PC-9 (cell line): ENCODE measurements around the gene LYST. TPM values are rescaled to one million over a fixed set of nuclear protein-coding genes. Genes with fewer than 3 reads are reported as not detected.

Source experiments
- BruUV-seq: library from RNA; stranded (reverse); fragments of 400-500 nt; replicated peaks from 2 replicates; lab custom pipeline; 2021; lab: Mats Ljungman, UMichigan
- CTCF ChIA-PET: fragments of 300-600 bp; sonication (Branson Sonifier 250); formaldehyde crosslinking; loops from one replicate; lab custom pipeline; 2022; ENCODE audit warnings: antibody characterized with exemption; lab: Charles Lee
- POLR2A ChIA-PET: fragments of 300-600 bp; sonication (Branson Sonifier 250); formaldehyde crosslinking; loops from one replicate; lab custom pipeline; 2022; ENCODE audit warnings: antibody characterized with exemption; ENCODE audit not compliant: unreplicated experiment; lab: Charles Lee
- DNase-seq, 2 experiments: peaks; one replicate each; pipeline versions ENCODE4 v3.0.0 to v3.0.0-alpha.2; 2015 to 2022; ENCODE audit warnings: mixed read lengths in 1 of 2
- H2AFZ ChIP-seq: fragments of 200-600 bp; sonication (generic); 2 replicates; pipeline ENCODE4 v1.8.1; 2017; ENCODE audit warnings: antibody characterized with exemption
- H3F3A ChIP-seq: fragments of 200-600 bp; sonication (generic); 2 replicates; pipeline ENCODE4 v1.8.1; 2017; ENCODE audit warnings: antibody characterized with exemption, mild to moderate bottlenecking, low read depth; ENCODE audit not compliant: insufficient read depth
- H3K27ac ChIP-seq: fragments of 200-600 bp; sonication (generic); 2 replicates; pipeline ENCODE4 v1.6.1; 2016; ENCODE audit warnings: mixed run types
- H3K27me3 ChIP-seq: fragments of 200-600 bp; sonication (generic); 2 replicates; pipeline ENCODE4 v1.6.1; 2016; ENCODE audit warnings: low read depth, mixed run types; ENCODE audit not compliant: insufficient read depth
- H3K36me3 ChIP-seq: fragments of 200-600 bp; sonication (generic); 2 replicates; pipeline ENCODE4 v1.6.1; 2016; ENCODE audit warnings: low read depth, mixed run types
- H3K4me1 ChIP-seq: fragments of 200-600 bp; sonication (generic); replicated peaks from 2 replicates; pipeline ENCODE4 v1.6.1; 2016; ENCODE audit warnings: mixed run types; ENCODE audit not compliant: insufficient read depth
- H3K4me2 ChIP-seq: fragments of 200-600 bp; sonication (generic); 2 replicates; pipeline ENCODE4 v1.6.1; 2017; ENCODE audit warnings: mixed run types
- H3K4me3 ChIP-seq: fragments of 200-600 bp; sonication (generic); 2 replicates; pipeline ENCODE4 v1.6.1; 2016; ENCODE audit warnings: mixed run types
- H3K79me2 ChIP-seq: fragments of 200-600 bp; sonication (generic); 2 replicates; pipeline ENCODE4 v1.6.1; 2017; ENCODE audit warnings: low read depth, mixed run types
- H3K9me2 ChIP-seq: fragments of 200-600 bp; sonication (generic); 2 replicates; pipeline ENCODE4 v1.8.1; 2017; ENCODE audit warnings: mild to moderate bottlenecking; ENCODE audit not compliant: insufficient read depth
- H3K9me3 ChIP-seq: fragments of 200-600 bp; sonication (generic); 2 replicates; pipeline ENCODE4 v1.8.1; 2016; ENCODE audit warnings: low read depth; ENCODE audit not compliant: insufficient read depth
- H4K20me1 ChIP-seq: fragments of 200-600 bp; sonication (generic); 2 replicates; pipeline ENCODE4 v1.8.1; 2017; ENCODE audit not compliant: insufficient read depth
- CTCF ChIP-seq: fragments of 200-600 bp; sonication (generic); conservative IDR thresholded peaks from 2 replicates; pipeline ENCODE4 v1.6.1; 2017; ENCODE audit warnings: mixed run types, antibody characterized with exemption, mild to moderate bottlenecking, moderate library complexity
- EZH2 ChIP-seq: fragments of 200-600 bp; sonication (generic); IDR thresholded peaks from 2 replicates; pipeline ENCODE4 v1.8.0; 2017; ENCODE audit warnings: antibody characterized with exemption, low read depth
- intact Hi-C: fragments of 100-400 bp; cut with micrococcal nuclease; formaldehyde crosslinking; loops from one replicate; pipeline ENCODE4 v1.10.0; 2022; ENCODE audit not compliant: unreplicated experiment
- total RNA-seq: library from RNA; stranded (reverse); gene quantifications from 2 replicates; pipeline ENCODE4 v1.2.3, GENCODE V29; 2021

The LYST gene
- total RNA-seq, 1 experiment from 2014 or later: 14.1 TPM

DNA sequence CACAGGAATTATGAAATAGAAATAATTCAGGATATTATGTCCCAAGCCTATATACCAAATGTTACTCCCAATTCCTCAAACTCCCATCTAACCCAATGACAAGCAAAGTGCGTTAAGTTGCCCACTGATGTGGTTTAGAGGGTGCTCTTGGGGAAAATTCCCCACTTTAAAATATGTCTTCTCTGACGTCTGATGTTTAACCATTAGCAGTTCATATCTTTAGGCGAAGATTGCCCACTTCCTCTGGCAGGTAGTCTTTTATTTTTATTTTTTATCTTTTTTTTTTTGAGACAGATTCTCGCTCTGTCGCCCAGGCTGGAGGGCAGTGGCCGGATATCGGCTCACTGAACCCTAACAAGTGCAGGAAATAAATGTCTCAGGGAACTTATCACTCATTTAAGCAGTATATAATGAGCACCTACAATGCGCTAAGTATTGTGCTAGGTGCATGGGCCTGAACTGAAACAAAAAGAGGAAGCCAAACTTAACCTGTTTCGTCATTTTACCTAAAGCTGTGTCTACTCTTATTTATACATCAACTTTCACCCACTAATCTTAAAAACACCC, 1.3 kb upstream of the LYST start:
- no TSS peak for BruUV-seq

GRCh38 chr1:235866913-235867845, 473 bp upstream of the LYST start:
- TSS peak; percentile 91 for BruUV-seq

More for the DNA sequence above, 1.3 kb upstream of the LYST start:
- Histone ChIP-seq H3K4me3 (peak overlapping the region; percentile 88; the same call in 1 of the 2 replicates), H3K27ac (0 out of 2 replicates have a peak overlapping the region, but pooled peaks have one; percentile 6), H3K4me2 (peak overlapping the region; percentile 94), H3K36me3 (no peaks in the 10 kb centered on the region), H3K9me2 (no peaks in the 10 kb centered on the region), H4K20me1 (no peaks in the 10 kb centered on the region), H2AFZ (peak overlapping the region; percentile 95), H3K27me3 (no peaks in the 10 kb centered on the region), H3F3A (peaks cover 8% of the 10 kb centered on the region; the same call in 1 of the 2 replicates), H3K9me3 (no peaks in the 10 kb centered on the region), H3K4me1 (peaks cover 19% of the 10 kb centered on the region), H3K79me2 (peaks cover 19% of the 10 kb centered on the region; the same call in 1 of the 2 replicates)
- TF ChIP-seq EZH2 (no peak), CTCF (no peak)
- intact Hi-C loops: no loop called here
- CTCF ChIA-PET: interaction anchor here (0.6 kb wide), 1 partner anchor 271 kb away, joined by 5 read pairs; no protein-coding TSS in a partner anchor
- POLR2A ChIA-PET: interaction anchor here (0.6 kb wide), 1 partner anchor 104 kb away, joined by 3 read pairs; no protein-coding TSS in a partner anchor
- DNase-seq: no peak

More at GRCh38 chr1:235866913-235867845, 473 bp upstream of the LYST start:
- CTCF ChIA-PET: interaction anchor here (0.6 to 2.6 kb wide), 2 partner anchors 105 to 270 kb away, joined by 5 to 22 read pairs; no protein-coding TSS in a partner anchor
- Histone ChIP-seq H3K4me2 (peak overlapping the region; percentile 94), H4K20me1 (no peaks in the 10 kb centered on the region), H3K36me3 (no peaks in the 10 kb centered on the region), H3K9me3 (no peaks in the 10 kb centered on the region), H3F3A (peaks cover 8% of the 10 kb centered on the region; the same call in 1 of the 2 replicates), H3K4me3 (peak overlapping the region; percentile 88), H3K9me2 (no peaks in the 10 kb centered on the region), H3K27ac (peak overlapping the region; percentile 6; the same call in 1 of the 2 replicates), H2AFZ (peak overlapping the region; percentile 95), H3K4me1 (peaks cover 19% of the 10 kb centered on the region), H3K27me3 (no peaks in the 10 kb centered on the region), H3K79me2 (peaks cover 23% of the 10 kb centered on the region; the same call in 1 of the 2 replicates)
- DNase-seq: peak; percentile 77 to 99
- intact Hi-C loops: loop anchor here (1.0 kb wide), 3 partner anchors 43 to 104 kb away; no protein-coding TSS in a partner anchor
- TF ChIP-seq CTCF: no peak
- TF ChIP-seq EZH2: no peak
- POLR2A ChIA-PET: interaction anchor here (0.6 kb wide), 1 partner anchor 105 kb away, joined by 3 read pairs; no protein-coding TSS in a partner anchor
